ENCODE data around the gene NOS2.
"Not testable (repeated sequence)": the region's sequence is repeated elsewhere in the genome, so short reads cannot be mapped to it uniquely, and the experiment has no call there.

NOS2 gene

GRCh38 chr17:27754549-27754948 is 45.8 kb downstream of the NOS2 start:
- no peak for DNase-seq (ENCODE audit: low read depth)

DNA sequence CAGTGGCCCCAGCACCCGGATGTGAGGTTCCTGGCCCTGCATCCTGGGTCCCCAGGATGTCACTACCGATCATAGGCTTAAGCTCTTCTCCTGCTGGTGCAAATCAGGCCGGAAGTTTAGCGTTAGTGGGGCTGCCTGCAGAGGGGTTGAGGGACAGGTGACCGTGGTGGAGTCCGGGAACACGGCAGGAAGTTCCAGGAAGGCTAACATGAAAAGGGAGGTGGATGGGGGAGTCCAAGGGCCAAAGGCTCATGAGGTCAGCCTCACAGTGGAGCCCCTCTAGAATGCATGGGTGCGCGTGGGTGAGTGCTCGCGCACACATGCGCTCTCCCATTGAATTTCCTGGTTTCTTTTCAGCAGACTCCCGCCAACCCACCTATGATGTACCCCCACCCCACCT is 46.6 kb downstream of the NOS2 start:
- not testable (repeated sequence) for DNase-seq (ENCODE audit: low read depth)

DNA sequence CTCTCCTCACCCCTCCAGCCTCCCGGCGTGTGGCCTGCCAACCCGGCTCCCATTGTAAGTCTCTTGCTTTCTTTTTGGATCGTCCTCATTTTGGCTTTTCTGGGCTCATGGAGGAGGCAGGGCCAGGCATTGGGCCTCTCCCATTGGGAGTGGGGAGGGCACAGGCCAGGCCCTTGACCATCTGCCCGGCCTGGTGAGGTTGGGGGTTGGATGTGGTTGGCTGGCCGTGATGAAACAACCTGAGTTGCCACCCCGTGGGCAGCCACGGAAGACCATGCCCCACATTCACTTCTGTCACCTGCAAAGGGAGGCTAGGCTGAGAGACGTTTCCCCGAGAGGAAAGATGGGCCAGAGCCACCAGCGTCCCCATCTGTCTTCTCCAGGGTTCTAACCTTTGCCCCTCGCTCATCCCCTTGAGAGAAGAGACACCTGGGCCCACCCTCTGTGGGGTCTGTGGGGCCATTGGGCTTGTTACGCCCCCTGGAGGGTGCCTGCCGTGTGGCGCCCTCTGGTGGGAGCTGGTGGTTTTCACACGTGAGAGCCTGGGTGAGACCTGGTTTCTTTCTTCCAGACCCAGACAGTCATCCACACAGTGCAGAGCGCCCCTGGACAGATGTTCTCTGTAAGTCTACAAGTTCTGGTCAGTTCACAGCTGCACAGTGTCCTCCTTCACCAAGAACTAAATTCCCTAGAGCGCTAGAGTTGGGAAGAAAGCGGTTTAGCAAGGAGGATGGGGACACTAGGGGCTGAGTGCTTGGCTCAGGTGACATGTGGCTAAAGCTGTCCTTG is 47.3 kb downstream of the NOS2 start:
- not testable (repeated sequence) for DNase-seq (ENCODE audit: low read depth)

DNA sequence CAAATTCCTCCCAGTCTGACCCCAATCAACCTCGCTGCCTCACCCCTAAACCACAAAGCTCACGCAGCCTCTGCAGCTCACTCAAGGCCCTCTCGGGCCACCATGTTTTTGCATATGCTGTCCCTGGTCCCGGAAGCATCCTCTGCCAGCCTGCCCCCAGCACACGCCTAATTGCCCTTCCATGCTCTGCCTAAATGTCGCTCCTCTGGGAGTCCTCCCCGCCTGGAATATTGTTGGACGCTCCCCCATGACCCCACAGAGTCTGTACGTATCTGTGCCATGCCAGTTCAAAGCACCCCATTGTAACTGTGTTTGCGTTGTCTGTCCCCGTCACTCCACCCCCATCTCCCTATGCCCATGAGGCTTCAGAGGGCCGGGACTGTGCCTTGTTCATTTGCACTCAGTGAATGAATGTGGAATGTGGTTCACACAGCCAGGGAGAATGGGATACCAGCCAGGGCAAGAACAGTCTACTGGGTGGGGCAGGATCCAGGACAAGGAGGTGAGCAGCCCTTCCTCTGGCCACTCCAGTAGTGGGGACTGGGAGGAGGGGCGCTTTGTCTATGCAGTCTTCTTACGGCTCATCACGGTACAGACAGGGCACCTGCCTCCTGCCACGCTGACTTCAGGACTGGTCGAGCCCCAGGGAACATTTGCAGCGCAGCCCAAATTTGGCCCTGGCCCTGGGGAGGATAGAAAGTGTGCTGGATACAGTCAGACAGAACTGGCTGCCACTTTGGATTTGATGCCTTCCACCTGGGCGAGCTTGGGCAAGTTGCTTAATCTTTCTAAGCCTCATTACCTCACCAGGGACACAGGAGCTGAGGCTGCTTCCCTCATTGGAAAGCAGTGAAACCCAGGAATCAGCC is 48.5 kb downstream of the NOS2 start:
- DNase-seq (ENCODE audit: low read depth): no peak

GRCh38 chr17:27751166-27751565 is 49.2 kb downstream of the NOS2 start:
- no peak for DNase-seq (ENCODE audit: low read depth)

DNA sequence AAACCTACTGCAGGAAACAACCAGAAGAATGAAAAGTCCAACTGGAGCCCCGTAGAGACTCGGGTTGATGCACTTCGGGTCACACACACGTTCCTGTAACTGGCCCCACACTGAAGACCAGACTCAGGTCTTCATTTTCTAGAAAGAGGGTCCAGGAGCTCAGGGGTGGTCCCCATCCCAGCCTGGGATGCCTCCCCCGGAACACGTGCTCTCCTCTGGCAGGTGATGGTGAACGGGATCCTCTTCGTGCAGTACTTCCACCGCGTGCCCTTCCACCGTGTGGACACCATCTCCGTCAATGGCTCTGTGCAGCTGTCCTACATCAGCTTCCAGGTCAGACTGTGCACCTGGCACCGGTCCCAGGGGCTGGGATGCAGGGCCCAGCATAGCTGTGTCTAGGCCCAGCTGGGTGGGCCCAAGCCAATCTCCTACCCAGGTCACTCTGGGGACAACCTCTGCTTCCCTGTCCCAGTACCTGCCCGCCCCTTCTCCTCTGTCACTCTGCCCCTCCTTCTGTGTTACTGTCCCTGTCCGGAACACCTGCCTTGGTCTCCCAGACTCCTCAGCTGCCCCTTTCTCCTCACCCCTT is 50.7 kb downstream of the NOS2 start:
- not testable (repeated sequence) for DNase-seq (ENCODE audit: low read depth)

- no peak for DNase-seq (ENCODE audit: low read depth)
These were observed 51.9 kb downstream of the NOS2 start for GRCh38 chr17:27748360-27748825.

- no peak for DNase-seq (ENCODE audit: low read depth)
These were observed 52.6 kb downstream of the NOS2 start for GRCh38 chr17:27747462-27748359.

DNA sequence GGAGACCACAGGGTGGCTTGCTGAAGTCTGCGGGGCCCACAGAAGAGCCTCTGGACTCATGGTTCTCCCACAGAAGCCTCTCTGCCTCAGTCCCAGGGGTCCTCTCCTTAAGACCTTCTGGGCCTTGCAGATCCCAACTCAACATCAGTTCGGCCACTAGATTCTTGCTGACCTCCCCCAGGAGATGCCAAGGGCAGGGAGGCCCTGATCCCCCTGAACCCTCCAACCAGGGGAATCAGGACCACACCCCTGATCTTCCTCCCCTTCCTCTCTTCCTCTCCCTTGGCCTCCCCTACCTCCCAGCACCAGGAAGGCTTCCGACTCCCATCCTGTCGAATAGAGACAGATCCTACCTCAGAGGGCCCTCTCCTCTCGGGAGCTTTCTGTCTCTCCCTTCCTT is 53.4 kb downstream of the NOS2 start:
- DNase-seq (ENCODE audit: low read depth): no peak

DNA sequence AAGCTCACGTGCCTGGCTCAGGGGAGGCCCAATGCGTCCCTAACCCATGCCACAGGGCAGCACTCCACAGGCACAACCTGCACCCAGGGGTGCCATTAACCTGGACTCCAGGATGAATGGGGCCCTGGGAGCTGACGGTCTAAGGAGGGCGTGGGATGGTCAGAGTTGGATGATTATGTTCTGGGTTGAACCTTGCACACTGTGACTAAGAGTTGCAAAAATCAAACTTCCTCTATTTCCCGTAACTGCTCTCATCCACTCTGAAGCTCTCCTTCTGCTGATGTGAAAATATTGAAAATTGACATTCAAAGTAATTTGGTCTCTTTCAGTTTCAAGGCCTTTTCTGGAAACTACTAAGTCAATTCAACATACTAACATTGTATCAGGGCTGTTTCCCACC is 54.0 kb downstream of the NOS2 start:
- DNase-seq (ENCODE audit: low read depth): not testable (repeated sequence)

DNA sequence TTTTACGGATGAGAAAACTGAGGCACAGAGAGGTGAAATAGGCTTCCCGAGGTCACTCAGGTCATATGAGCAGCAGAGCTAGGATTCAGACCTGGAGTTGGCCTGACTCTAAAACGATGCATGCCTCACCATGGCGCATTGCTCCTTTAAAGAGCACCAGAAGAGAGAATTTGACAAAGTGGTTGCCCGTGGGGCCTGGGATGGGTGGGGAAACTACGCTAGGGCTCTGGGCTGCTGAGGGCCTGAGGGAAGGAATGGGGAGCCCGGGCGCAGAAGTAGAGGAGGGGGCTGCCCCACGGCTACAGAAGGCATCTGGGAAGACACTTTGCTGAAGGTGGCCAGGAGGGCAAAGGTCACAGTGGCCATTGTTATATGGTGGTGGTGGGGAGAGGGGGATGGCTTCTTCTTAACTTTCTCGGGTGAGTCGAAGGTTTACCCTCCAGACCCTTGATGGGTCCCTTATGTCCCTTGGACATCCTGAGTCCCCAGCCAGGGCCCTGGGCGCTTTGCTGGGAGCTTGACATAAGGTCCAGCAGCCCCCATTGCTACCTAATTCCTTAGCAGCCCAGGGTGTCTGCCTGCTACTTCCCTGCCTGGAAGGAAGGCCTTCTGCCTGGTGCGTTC is 55.0 kb downstream of the NOS2 start:
- not testable (repeated sequence) for DNase-seq (ENCODE audit: low read depth)

GRCh38 chr17:27743281-27743885 is 56.9 kb downstream of the NOS2 start:
- DNase-seq (ENCODE audit: low read depth): no peak

GRCh38 chr17:27741971-27742575 is 58.3 kb downstream of the NOS2 start:
- DNase-seq (ENCODE audit: low read depth): no peak

DNA sequence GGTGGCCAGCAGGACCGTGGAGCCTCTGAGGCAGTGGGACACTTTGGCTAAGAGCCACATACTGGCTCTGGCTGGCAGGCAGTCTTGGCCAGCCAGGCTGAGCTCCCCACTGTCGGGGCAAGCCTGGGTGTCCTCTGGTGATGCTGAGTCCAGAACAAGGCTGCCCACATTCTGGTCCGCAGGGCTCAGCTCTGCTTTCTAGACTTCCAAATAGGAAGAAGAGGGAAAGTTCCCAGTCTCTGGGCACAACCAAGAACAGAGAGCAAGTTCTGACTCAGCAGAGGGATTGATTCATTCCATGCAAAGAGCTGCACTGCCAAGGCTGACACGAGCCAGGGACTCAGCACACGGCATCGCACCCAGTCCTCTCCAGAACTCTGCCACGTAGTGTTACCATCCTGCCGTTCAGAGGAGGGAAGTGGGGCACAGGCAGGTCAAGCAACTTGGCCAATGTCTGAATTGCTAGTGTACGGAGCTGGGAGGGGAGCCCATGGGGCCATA is 58.9 kb downstream of the NOS2 start:
- no peak for DNase-seq (ENCODE audit: low read depth)

DNA sequence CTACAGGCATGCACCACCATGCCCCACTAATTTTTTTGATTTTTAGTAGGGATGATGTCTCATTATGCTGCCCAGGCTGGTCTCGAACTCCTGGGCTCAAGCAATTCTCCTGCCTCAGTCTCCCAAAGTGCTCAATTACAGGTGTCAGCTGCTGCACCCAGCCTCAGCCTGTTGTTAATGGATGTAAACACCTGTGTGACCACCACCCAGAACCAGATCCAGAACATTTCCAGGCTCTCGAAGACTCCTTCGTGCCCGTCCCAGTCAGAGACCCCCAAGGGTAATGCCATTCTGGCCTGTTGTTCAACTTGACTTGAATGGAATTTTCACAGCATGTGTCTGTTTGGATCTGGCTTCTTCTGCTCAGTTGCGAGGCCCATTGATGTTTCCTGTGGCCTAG is 59.8 kb downstream of the NOS2 start:
- DNase-seq (ENCODE audit: low read depth): not testable (repeated sequence)

GRCh38 chr17:27733773-27734172 is 66.6 kb downstream of the NOS2 start:
- DNase-seq (ENCODE audit: low read depth): no peak

DNA sequence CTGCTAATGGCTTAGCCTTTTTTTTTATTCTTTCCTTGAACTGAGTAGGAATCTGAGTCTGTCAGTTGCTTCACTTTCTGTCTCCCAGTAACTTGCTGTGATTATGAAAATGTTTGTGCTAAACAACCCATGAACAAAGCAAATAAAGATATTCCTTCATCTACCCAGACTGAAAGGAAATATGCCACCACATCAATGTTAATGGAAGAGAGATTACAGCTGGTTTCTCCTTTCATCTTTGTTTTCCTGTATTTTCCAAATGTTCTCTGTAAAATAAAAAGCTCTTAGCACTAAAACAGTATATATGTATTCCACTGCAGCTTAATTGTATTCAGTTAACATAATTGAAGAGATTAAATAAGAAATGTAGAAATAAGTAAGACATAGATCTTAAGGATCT is 67.6 kb downstream of the NOS2 start:
- not testable (repeated sequence) for DNase-seq (ENCODE audit: low read depth)

DNA sequence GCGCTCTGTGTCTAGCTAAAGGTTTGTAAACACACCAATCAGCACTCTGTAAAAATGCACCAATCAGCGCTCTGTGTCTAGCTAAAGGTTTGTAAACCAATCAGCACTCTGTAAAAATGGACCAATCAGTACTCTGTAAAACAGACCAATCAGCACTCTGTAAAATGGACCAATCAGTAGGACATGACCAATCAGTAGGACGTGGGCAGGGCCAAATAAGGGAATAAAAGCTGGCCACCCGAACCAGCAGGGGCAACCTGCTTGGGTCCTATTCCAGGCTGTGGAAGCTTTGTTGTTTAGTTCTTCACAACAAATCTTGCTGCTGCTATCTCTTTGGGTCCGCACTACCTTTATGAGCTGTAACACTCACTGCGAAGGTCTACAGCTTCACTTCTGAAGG is 74.3 kb downstream of the NOS2 start:
- not testable (repeated sequence) for DNase-seq (ENCODE audit: low read depth)

- DNase-seq (ENCODE audit: low read depth): no peak
These were observed 78.5 kb downstream of the NOS2 start for GRCh38 chr17:27721797-27722196.

Data from activated T-helper 9 cell treated with anti-CD3 and anti-CD28 coated beads, Interleukin-2, amount 50 U/mL, for 16 hours (primary cell).